Daoy (cell line): Measurements from ENCODE around the gene PCDHGB5. TPM values are rescaled to one million over a fixed set of nuclear protein-coding genes. Genes with fewer than 3 reads are reported as not detected.
"Not testable (repeated sequence)": the region's sequence is repeated elsewhere in the genome, so short reads cannot be mapped to it uniquely, and the experiment has no call there.

Source experiments
- DNase-seq: peaks from one replicate; pipeline ENCODE4 v3.0.0-alpha.2; 2015; ENCODE audit warnings: low read depth
- total RNA-seq: library from RNA; depleted of rRNA; stranded (reverse); fragments of >200 nt; shearing (Covaris generic); gene quantifications from 2 replicates; pipeline ENCODE4 v1.2.3, GENCODE V29; 2014; rRNA removed

PCDHGB5 gene
- total RNA-seq, result 0.09 TPM in 1 of 2 replicates, not detected in the other

- DNase-seq, result not testable (repeated sequence)
Observed at GRCh38 chr5:141397756-141398551, at the start of gene PCDHGB5. Gene PCDHGB5, plus strand, starts transcription at chr5:141397947. Its CDS starts 181 bp downstream, at chr5:141398128.

DNA sequence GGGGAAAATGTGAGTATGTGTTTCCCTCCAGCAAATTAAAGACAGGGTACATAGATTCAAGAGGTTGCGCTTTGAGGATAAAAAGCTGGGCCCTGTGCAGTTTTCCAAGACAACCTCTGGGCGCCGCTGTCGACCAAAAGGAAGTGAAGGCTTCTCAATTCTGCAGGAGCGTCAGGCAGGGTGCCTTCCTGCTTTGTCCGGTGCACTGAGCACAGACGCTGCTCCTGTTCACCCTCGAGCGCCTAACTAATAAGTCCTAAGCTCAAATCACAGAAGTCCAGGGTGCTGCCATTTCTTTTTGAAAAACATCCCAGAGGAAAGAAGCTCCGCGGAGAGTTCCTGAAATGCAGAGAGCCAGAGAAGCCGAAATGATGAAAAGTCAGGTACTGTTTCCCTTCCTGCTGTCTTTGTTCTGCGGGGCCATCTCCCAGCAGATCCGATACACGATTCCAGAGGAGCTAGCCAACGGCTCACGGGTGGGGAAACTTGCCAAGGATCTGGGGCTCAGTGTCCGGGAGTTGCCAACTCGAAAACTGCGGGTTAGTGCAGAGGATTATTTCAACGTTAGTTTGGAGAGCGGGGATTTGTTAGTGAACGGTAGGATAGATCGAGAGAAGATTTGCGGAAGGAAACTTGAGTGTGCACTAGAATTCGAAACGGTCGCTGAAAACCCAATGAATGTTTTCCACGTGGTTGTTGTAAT is 47.7 kb upstream of the PCDHGB5 start, which contains the start of gene PCDHGB1:
TSS of gene PCDHGB1 (plus strand) at position 183 of the 703 bp plus-strand sequence. CDS start at position 345, 162 bp downstream.
- DNase-seq, result peak; percentile 73

GRCh38 chr5:141351591-141351990 is 46.2 kb upstream of the PCDHGB5 start:
- no peak for DNase-seq

DNA sequence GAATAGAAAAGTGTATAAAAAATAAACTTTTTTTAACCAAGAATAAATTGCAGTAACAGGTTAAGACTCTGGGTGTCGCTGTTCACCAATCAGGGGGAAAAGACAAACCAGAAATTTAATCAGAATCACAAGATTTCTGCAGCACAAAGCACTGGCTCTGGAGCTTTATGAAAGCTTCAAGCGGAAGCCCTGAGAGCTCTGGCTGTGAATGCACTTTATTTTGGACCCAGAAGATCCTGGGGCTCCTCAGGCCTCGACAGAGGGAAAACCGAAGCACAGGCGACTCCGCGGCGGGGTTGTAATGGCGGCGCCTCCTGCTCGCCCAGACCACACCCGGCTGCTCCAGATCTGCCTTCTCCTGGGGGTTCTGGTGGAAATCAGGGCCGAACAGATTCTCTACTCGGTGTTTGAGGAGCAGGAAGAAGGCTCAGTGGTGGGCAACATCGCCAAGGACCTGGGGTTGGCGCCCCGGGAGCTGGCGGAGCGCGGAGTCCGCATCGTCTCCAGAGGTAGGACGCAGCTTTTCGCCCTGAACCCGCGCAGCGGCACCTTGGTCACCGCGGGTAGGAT is 42.8 kb upstream of the PCDHGB5 start, which contains the start of gene PCDHGA4:
TSS of gene PCDHGA4 (plus strand) at position 122 of the 570 bp plus-strand sequence. CDS start at position 209, 87 bp downstream.
- no peak for DNase-seq

- no peak for DNase-seq
Observed at GRCh38 chr5:141355641-141356040, 42.1 kb upstream of the PCDHGB5 start.

GRCh38 chr5:141356133-141356532 is 41.6 kb upstream of the PCDHGB5 start:
- no peak for DNase-seq

GRCh38 chr5:141356950-141357349 is 40.8 kb upstream of the PCDHGB5 start:
- no peak for DNase-seq

DNA sequence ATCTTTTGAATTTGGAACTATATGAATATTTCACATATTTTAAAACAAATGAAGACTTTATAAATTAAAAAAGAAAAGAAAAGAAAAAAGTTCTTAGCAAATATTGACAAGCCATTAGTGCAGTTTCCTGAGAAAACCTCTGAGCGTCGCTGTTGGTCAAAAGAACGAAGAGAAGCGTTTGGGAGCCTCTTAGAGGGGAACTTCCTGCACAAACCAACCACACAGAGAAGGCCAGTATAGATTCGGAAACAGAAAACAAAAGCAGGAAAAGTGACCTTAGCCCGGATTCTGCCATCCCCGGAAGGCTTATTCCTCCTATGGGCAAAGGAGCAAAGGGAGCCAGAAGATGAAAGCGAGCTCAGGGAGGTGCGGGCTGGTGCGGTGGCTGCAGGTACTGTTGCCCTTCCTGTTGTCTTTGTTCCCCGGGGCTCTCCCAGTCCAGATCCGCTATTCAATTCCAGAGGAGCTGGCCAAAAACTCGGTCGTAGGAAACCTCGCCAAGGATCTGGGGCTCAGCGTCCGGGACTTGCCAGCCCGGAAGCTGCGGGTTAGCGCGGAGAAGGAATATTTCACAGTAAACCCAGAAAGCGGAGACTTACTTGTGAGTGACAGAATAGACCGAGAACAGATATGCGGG is 37.8 kb upstream of the PCDHGB5 start, which contains the start of gene PCDHGB2:
TSS of gene PCDHGB2 (plus strand) at position 205 of the 637 bp plus-strand sequence. CDS start at position 347, 142 bp downstream.
- peak; percentile 36 for DNase-seq

DNA sequence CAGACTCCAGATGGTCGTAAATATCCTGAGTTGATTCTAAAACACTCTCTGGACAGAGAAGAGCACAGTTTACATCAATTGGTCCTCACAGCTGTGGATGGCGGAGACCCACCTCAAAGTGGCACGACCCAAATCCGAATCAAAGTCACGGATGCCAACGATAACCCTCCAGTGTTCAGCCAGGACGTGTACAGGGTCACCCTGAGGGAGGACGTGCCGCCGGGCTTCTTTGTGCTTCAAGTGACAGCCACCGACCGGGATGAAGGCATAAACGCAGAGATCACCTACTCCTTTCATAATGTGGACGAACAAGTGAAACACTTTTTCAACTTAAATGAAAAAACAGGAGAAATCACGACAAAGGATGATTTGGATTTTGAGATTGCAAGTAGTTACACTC is 37.1 kb upstream of the PCDHGB5 start:
- DNase-seq, result no peak

DNA sequence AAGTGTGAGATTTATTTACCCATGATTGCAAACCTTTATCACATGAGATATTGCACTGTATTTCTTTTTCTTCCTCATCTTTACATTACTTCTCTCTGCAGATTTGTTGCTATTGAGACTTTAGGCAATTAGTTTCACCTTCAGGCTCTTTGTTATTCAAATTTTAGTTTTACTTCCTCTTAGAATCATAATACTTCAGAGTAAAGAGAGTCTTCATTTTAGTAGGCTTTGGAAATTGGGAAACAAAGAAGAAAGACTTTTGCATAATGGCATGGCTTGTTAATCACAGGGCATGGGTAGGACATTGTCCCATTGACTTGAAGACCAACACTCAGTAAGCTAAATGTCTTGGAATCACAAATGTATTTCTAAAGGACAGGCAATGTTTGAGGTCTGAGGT is 35.0 kb upstream of the PCDHGB5 start:
- no peak for DNase-seq

DNA sequence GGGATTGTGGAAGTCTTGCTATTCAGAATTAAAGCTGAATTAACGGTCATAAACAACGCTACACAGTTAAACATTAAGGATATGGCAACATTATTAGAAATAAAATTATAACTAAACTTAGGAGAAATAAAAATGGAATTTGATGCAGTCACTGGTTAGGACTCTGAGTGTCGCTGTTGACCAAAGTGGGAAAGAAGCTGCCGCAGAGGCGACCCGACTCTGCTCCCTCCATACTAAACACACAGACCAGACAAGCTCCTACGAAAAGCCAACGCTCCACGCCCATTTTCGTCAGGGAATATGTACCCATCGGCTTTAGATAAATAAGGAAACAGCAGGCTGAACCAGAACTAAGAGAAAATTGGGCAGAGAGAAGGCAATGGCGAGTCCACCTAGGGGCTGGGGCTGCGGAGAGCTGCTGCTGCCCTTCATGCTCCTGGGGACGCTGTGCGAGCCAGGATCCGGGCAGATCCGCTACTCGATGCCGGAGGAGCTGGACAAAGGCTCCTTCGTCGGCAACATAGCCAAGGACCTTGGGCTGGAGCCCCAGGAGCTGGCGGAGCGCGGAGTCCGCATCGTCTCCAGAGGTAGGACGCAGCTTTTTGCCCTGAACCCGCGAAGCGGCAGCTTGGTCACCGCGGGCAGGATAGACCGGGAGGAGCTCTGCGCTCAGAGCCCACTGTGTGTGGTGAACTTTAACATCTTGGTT is 33.6 kb upstream of the PCDHGB5 start, which contains the start of gene PCDHGA5:
TSS of gene PCDHGA5 (plus strand) at position 211 of the 709 bp plus-strand sequence. CDS start at position 380, 169 bp downstream.
- DNase-seq, result no peak

GRCh38 chr5:141366016-141366896 is 31.5 kb upstream of the PCDHGB5 start:
- DNase-seq, result no peak

- DNase-seq, result peak; percentile 50
Observed at GRCh38 chr5:141369994-141370848, 27.5 kb upstream of the PCDHGB5 start, which contains the start of gene PCDHGB3. Gene PCDHGB3, plus strand, starts transcription at chr5:141370242. Its CDS starts 153 bp downstream, at chr5:141370395.

DNA sequence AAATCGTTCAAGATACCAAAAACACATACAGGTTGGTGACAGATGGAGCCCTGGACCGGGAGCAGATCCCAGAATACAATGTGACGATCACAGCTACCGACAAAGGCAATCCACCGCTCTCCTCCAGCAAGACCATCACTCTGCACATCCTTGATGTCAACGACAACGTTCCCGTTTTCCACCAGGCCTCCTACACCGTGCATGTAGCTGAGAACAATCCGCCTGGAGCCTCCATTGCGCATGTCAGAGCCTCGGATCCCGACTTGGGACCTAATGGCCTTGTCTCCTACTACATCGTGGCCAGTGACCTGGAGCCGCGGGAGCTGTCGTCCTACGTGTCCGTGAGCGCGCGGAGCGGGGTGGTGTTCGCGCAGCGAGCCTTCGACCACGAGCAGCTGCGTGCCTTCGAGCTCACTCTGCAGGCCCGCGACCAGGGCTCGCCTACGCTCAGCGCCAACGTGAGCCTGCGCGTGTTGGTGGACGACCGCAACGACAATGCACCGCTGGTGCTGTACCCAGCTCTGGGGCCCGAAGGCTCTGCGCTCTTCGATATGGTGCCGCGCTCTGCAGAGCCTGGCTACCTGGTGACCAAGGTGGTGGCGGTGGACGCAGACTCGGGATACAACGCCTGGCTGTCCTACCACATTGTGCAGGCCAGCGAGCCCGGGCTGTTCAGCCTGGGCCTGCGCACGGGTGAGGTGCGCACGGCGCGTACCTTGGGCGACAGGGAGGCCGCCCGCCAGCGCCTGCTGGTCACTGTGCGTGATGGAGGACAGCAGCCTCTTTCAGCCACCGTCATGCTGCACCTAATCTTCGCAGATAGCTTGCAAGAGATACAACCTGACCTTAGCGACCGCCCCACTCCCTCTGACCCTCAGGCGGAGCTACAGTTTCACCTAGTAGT is 25.9 kb upstream of the PCDHGB5 start:
- DNase-seq, result no peak

- DNase-seq, result no peak
Observed at GRCh38 chr5:141373673-141374317, 24.0 kb upstream of the PCDHGB5 start, which contains the start of gene PCDHGA6. Gene PCDHGA6, plus strand, starts transcription at chr5:141373891. Its CDS starts 193 bp downstream, at chr5:141374084.

DNA sequence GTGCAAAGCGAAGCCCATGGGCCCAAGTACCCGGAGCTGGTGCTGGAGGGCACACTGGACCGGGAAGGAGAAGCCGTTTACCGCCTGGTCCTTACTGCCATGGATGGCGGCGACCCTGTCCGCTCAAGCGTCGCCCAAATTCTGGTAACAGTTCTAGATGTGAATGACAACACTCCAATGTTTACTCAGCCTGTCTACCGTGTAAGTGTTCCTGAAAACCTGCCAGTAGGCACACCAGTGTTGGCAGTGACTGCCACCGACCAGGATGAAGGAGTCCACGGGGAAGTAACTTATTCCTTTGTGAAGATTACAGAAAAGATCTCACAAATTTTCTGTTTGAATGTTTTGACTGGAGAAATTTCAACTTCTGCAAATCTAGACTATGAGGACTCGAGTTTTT is 23.1 kb upstream of the PCDHGB5 start:
- no peak for DNase-seq
